ENCODE data around the gene PROM1. TPM values are rescaled to one million over a fixed set of nuclear protein-coding genes. Genes with fewer than 3 reads are reported as not detected.

PROM1 gene
- total RNA-seq, 1 experiment from 2014 or later, result 196 TPM

GRCh38 chr4:15963576-15963975, 120.2 kb downstream of the PROM1 start:
- H3K9me3 ChIP-seq, result 0 out of 2 replicates have a peak, but pooled peaks cover 3% of the 10 kb centered on the region
- BruUV-seq (replicated peaks), result no TSS peak
- H3K36me3 Mint-ChIP-seq (ENCODE audit: insufficient read depth, unreplicated experiment), result peaks cover 43% of the 10 kb centered on the region
- no peaks in the 10 kb centered on the region for H3K27me3 ChIP-seq (replicated peaks; ENCODE audit: control insufficient read depth, insufficient read depth, low read length)
- H3K27ac Mint-ChIP-seq (ENCODE audit: unreplicated experiment), result no peak overlapping the region
- no peaks in the 10 kb centered on the region for H3K36me3 ChIP-seq (ENCODE audit: control insufficient read depth, insufficient read depth, low read length)
- no peaks in the 10 kb centered on the region for H3K4me1 ChIP-seq
- no peak for TF ChIP-seq CTCF (IDR thresholded peaks at IDR 0.05; ENCODE audit: insufficient read depth in 1 of 2, low read depth in 1 of 2, low read length in 1 of 2, severe bottlenecking in 1 of 2, unreplicated experiment in 1 of 2)
- H3K27me3 Mint-ChIP-seq (ENCODE audit: insufficient read depth, unreplicated experiment), result no peaks in the 10 kb centered on the region
- no peak for DNase-seq
- H3K4me3 ChIP-seq (ENCODE audit: low read depth, low read length), result no peak overlapping the region
- intact Hi-C loops (cut with micrococcal nuclease; ENCODE audit: unreplicated experiment), result loop anchor here (1.0 kb wide), 2 partner anchors 38 to 301 kb away; no protein-coding TSS in a partner anchor
- peaks cover 15% of the 10 kb centered on the region for H3K9me3 Mint-ChIP-seq (ENCODE audit: unreplicated experiment)
- no peak overlapping the region for H3K4me3 Mint-ChIP-seq (ENCODE audit: unreplicated experiment)
- ChIA-PET CTCF (interaction anchor here (0.6 to 1.8 kb wide), 4 partner anchors 39 to 301 kb away, joined by 3 to 9 read pairs (median 6); no protein-coding TSS in a partner anchor), POLR2A (no interaction called here)
- no peaks in the 10 kb centered on the region for H3K4me1 Mint-ChIP-seq (ENCODE audit: low read depth, unreplicated experiment)

- peak; percentile 55 to 57 for TF ChIP-seq CTCF (IDR thresholded peaks at IDR 0.05; ENCODE audit: insufficient read depth in 1 of 2, low read depth in 1 of 2, low read length in 1 of 2, severe bottlenecking in 1 of 2, unreplicated experiment in 1 of 2)
- Histone ChIP-seq H3K27me3 (replicated peaks; ENCODE audit: control insufficient read depth, insufficient read depth, low read length) (no peaks in the 10 kb centered on the region), H3K4me1 (no peaks in the 10 kb centered on the region), H3K4me3 (ENCODE audit: low read depth, low read length) (no peak within 1 kb of the TSS), H3K9me3 (0 out of 2 replicates have a peak, but pooled peaks cover 3% of the 10 kb centered on the region), H3K36me3 (ENCODE audit: control insufficient read depth, insufficient read depth, low read length) (no peaks in the 10 kb centered on the region)
- peak; percentile 56 to 59 for DNase-seq
- H3K4me3 Mint-ChIP-seq (ENCODE audit: unreplicated experiment), result no peak within 1 kb of the TSS
- POLR2A ChIA-PET, result no interaction called here
- H3K27me3 Mint-ChIP-seq (ENCODE audit: insufficient read depth, unreplicated experiment), result no peaks in the 10 kb centered on the region
- intact Hi-C loops (cut with micrococcal nuclease; ENCODE audit: unreplicated experiment), result loop anchor here (1.0 kb wide), 2 partner anchors 38 to 301 kb away; no protein-coding TSS in a partner anchor
- CTCF ChIA-PET, result interaction anchor here (1.0 to 1.8 kb wide), 3 partner anchors 144 to 302 kb away, joined by 3 to 9 read pairs (median 8); no protein-coding TSS in a partner anchor
- no peaks in the 10 kb centered on the region for H3K4me1 Mint-ChIP-seq (ENCODE audit: low read depth, unreplicated experiment)
- H3K27ac Mint-ChIP-seq (ENCODE audit: unreplicated experiment), result no peak within 1 kb of the TSS
- peaks cover 15% of the 10 kb centered on the region for H3K9me3 Mint-ChIP-seq (ENCODE audit: unreplicated experiment)
- peaks cover 37% of the 10 kb centered on the region for H3K36me3 Mint-ChIP-seq (ENCODE audit: insufficient read depth, unreplicated experiment)
- no TSS peak for BruUV-seq (replicated peaks)
These were observed 120.8 kb downstream of the PROM1 start, which contains the start of gene FGFBP2 for GRCh38 chr4:15963001-15963451. Gene FGFBP2 (minus strand): TSS chr4:15963175. CDS start chr4:15963129, 46 bp downstream.

- 0 out of 2 replicates have a peak, but pooled peaks cover 3% of the 10 kb centered on the region for H3K9me3 ChIP-seq
- ChIA-PET POLR2A (no interaction called here), CTCF (no interaction called here)
- intact Hi-C loops (cut with micrococcal nuclease; ENCODE audit: unreplicated experiment), result no loop called here
- DNase-seq, result no peak
- H3K4me3 ChIP-seq (ENCODE audit: low read depth, low read length), result no peak overlapping the region
- H3K4me1 ChIP-seq, result no peaks in the 10 kb centered on the region
- H3K4me1 Mint-ChIP-seq (ENCODE audit: low read depth, unreplicated experiment), result no peaks in the 10 kb centered on the region
- H3K9me3 Mint-ChIP-seq (ENCODE audit: unreplicated experiment), result peaks cover 11% of the 10 kb centered on the region
- no peak for TF ChIP-seq CTCF (IDR thresholded peaks at IDR 0.05; ENCODE audit: insufficient read depth in 1 of 2, low read depth in 1 of 2, low read length in 1 of 2, severe bottlenecking in 1 of 2, unreplicated experiment in 1 of 2)
- H3K36me3 ChIP-seq (ENCODE audit: control insufficient read depth, insufficient read depth, low read length), result no peaks in the 10 kb centered on the region
- H3K27me3 ChIP-seq (replicated peaks; ENCODE audit: control insufficient read depth, insufficient read depth, low read length), result no peaks in the 10 kb centered on the region
- H3K27ac Mint-ChIP-seq (ENCODE audit: unreplicated experiment), result no peak overlapping the region
- no TSS peak for BruUV-seq (replicated peaks)
- H3K27me3 Mint-ChIP-seq (ENCODE audit: insufficient read depth, unreplicated experiment), result no peaks in the 10 kb centered on the region
- peaks cover 29% of the 10 kb centered on the region for H3K36me3 Mint-ChIP-seq (ENCODE audit: insufficient read depth, unreplicated experiment)
- H3K4me3 Mint-ChIP-seq (ENCODE audit: unreplicated experiment), result no peak overlapping the region
These were observed 121.9 kb downstream of the PROM1 start for GRCh38 chr4:15961781-15962510.
